Astrocyte (in vitro differentiated cells and primary cell): Measurements from ENCODE around the gene ENTHD1. TPM values are rescaled to one million over a fixed set of nuclear protein-coding genes. Genes with fewer than 3 reads are reported as not detected.

Experiments used
- DNase-seq: peaks from one replicate; pipeline ENCODE4 v3.0.0-alpha.2; 2010; ENCODE audit warnings: low read depth
- FAIRE-seq: peaks from 2 replicates; lab custom pipeline; 2011; peaks lifted over from hg19 to GRCh38; lab: Jason Lieb, UNC
- H2AFZ ChIP-seq: 2 replicates; pipeline ENCODE4 v1.6.0; 2012; ENCODE audit warnings: low read depth, low read length, inconsistent platforms
- H3K27ac ChIP-seq: 2 replicates; pipeline ENCODE4 v1.5.1; 2011; ENCODE audit warnings: low read depth, low read length, inconsistent platforms
- H3K27me3 ChIP-seq: 2 replicates; pipeline ENCODE4 v1.6.0; 2011; ENCODE audit warnings: low read length, inconsistent platforms; ENCODE audit not compliant: insufficient read depth
- H3K36me3 ChIP-seq: 2 replicates; pipeline ENCODE4 v1.5.1; 2011; ENCODE audit warnings: low read length, inconsistent platforms; ENCODE audit not compliant: insufficient read depth
- H3K4me1 ChIP-seq: 2 replicates; pipeline ENCODE4 v1.5.1; 2011; ENCODE audit warnings: low read length, inconsistent platforms; ENCODE audit not compliant: insufficient read depth
- H3K4me2 ChIP-seq: 2 replicates; pipeline ENCODE4 v1.6.0; 2012; ENCODE audit warnings: low read length, inconsistent platforms
- H3K4me3 ChIP-seq: 2 replicates; pipeline ENCODE4 v1.5.1; 2011; ENCODE audit warnings: low read depth, mild to moderate bottlenecking, low read length, inconsistent platforms; ENCODE audit not compliant: insufficient read depth
- H3K79me2 ChIP-seq: 2 replicates; pipeline ENCODE4 v1.6.0; 2012; ENCODE audit warnings: mild to moderate bottlenecking, low read length, inconsistent platforms; ENCODE audit not compliant: insufficient read depth
- H3K9ac ChIP-seq: 2 replicates; pipeline ENCODE4 v1.6.0; 2012; ENCODE audit warnings: mild to moderate bottlenecking, low read length, inconsistent platforms
- H3K9me3 ChIP-seq: 2 replicates; pipeline ENCODE4 v1.5.1; 2012; ENCODE audit warnings: low read depth, mild to moderate bottlenecking, low read length, inconsistent platforms; ENCODE audit not compliant: insufficient read depth
- H4K20me1 ChIP-seq: 2 replicates; pipeline ENCODE4 v1.6.0; 2012; ENCODE audit warnings: low read length, inconsistent platforms; ENCODE audit not compliant: insufficient read depth
- H3K27ac Mint-ChIP-seq: one replicate; pipeline ENCODE4 v1.8.0; 2021; ENCODE audit warnings: mild to moderate bottlenecking, mixed read lengths; ENCODE audit not compliant: unreplicated experiment
- H3K27me3 Mint-ChIP-seq: one replicate; pipeline ENCODE4 v1.8.0; 2021; ENCODE audit warnings: low read depth, mixed read lengths; ENCODE audit not compliant: unreplicated experiment
- H3K36me3 Mint-ChIP-seq: one replicate; pipeline ENCODE4 v1.8.0; 2021; ENCODE audit warnings: low read depth, mixed read lengths; ENCODE audit not compliant: unreplicated experiment
- H3K4me1 Mint-ChIP-seq: one replicate; pipeline ENCODE4 v1.8.0; 2021; ENCODE audit warnings: low read depth, mixed read lengths; ENCODE audit not compliant: unreplicated experiment
- H3K4me3 Mint-ChIP-seq: one replicate; pipeline ENCODE4 v1.8.0; 2021; ENCODE audit warnings: mild to moderate bottlenecking, moderate library complexity, mixed read lengths; ENCODE audit not compliant: unreplicated experiment
- H3K9me3 Mint-ChIP-seq: one replicate; pipeline ENCODE4 v1.8.0; 2021; ENCODE audit warnings: mild to moderate bottlenecking, mixed read lengths; ENCODE audit not compliant: unreplicated experiment
- EZH2 ChIP-seq: IDR thresholded peaks from 2 replicates; pipeline ENCODE4 v1.6.1; 2012; ENCODE audit warnings: mild to moderate bottlenecking, low read length, inconsistent platforms; ENCODE audit not compliant: insufficient read depth
- total RNA-seq: library from RNA; stranded (reverse); gene quantifications from 2 replicates; pipeline ENCODE4 v1.2.1, GENCODE V29; 2021
- TF ChIP-seq, protein P1 (sequence below): IDR thresholded peaks from 2 replicates; pipeline ENCODE4 v1.5.1; 2011; ENCODE audit warnings: low read depth, mild to moderate bottlenecking, inconsistent platforms, low read length, moderate library complexity; ENCODE audit not compliant: insufficient read depth

ENTHD1 gene
- total RNA-seq, 1 donor from 2014 or later = not detected

DNA sequence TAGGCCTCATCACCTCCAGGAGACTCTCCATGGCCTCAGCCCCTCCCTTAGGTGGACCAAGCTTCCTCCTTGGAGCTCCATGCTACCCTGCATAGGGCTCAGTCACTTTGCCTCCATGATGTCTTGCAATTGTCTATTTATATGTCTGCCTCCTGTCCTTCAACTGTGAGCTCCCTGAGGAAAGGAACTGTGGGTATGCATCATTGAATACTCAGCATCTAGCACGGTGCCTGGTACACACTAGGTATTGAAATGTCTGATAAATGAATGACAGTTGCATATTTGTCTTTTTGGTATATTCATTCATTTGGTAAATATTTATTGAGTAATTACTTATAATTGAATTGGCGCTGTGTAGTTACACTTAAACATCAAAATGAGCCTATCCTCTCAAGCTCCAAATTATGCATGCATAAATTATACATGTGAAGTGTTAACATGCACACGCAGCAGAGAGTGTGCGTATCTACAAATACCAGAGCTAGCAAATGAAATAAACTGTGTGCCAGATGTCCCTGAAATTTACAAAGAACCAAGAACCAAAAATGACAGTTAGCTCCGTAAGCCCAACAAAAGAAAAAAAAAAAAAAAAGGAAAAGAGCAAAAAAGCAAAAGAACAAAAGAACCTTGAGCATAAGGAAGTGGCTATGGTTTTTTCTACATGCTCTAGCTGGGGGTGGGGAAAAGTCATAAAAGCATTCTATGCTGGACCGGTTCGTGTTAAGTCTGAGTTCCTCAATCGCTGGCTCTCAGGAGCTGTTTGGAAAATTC, 32.5 kb upstream of the ENTHD1 start:
- H3K36me3 Mint-ChIP-seq = no peaks in the 10 kb centered on the region
- DNase-seq = no peak
- no peak overlapping the region for H3K4me2 ChIP-seq

DNA sequence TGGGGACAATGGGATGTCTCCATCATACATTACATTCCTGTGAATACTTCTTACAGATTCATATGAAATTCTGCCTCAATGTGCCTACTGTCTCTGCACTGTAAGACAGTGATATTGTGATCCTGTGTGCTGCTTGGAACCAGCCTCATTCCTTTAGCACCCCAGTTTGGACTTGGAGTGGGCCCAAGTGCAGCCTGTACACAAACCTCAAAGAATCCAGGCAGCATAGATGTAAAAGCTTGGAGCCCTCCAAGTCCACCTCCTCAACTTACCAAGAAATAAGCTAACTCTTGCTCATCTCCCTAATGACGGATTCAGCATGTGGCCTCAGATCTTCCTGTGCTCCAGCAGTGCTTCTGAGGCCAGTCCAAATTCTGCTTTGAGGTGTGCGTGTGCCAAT, 31.7 kb upstream of the ENTHD1 start:
- no peak overlapping the region for H3K4me2 ChIP-seq
- no peaks in the 10 kb centered on the region for H3K36me3 Mint-ChIP-seq
- no peak overlapping the region for H3K9ac ChIP-seq
- H3K79me2 ChIP-seq = no peaks in the 10 kb centered on the region
- H3K4me1 Mint-ChIP-seq = no peaks in the 10 kb centered on the region
- no peaks in the 10 kb centered on the region for H3K9me3 ChIP-seq
- TF ChIP-seq, protein P1, sequence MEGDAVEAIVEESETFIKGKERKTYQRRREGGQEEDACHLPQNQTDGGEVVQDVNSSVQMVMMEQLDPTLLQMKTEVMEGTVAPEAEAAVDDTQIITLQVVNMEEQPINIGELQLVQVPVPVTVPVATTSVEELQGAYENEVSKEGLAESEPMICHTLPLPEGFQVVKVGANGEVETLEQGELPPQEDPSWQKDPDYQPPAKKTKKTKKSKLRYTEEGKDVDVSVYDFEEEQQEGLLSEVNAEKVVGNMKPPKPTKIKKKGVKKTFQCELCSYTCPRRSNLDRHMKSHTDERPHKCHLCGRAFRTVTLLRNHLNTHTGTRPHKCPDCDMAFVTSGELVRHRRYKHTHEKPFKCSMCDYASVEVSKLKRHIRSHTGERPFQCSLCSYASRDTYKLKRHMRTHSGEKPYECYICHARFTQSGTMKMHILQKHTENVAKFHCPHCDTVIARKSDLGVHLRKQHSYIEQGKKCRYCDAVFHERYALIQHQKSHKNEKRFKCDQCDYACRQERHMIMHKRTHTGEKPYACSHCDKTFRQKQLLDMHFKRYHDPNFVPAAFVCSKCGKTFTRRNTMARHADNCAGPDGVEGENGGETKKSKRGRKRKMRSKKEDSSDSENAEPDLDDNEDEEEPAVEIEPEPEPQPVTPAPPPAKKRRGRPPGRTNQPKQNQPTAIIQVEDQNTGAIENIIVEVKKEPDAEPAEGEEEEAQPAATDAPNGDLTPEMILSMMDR = no peak
- TF ChIP-seq EZH2 = no peak
- H3K36me3 ChIP-seq = no peaks in the 10 kb centered on the region
- no peak for DNase-seq
- H2AFZ ChIP-seq = no peak overlapping the region
- H3K27me3 ChIP-seq = peaks cover 58% of the 10 kb centered on the region
- H3K27ac ChIP-seq = no peak overlapping the region
- H3K27ac Mint-ChIP-seq = no peak overlapping the region
- H3K4me3 ChIP-seq = no peak overlapping the region
- peaks cover 1% of the 10 kb centered on the region for H3K9me3 Mint-ChIP-seq
- peaks cover 30% of the 10 kb centered on the region for H3K27me3 Mint-ChIP-seq
- no peak overlapping the region for H3K4me3 Mint-ChIP-seq
- no peaks in the 10 kb centered on the region for H4K20me1 ChIP-seq
- no peaks in the 10 kb centered on the region for H3K4me1 ChIP-seq
- FAIRE-seq = no peak

More for the DNA sequence above, 32.5 kb upstream of the ENTHD1 start:
- Histone ChIP-seq H3K79me2 (no peaks in the 10 kb centered on the region), H4K20me1 (no peaks in the 10 kb centered on the region), H3K4me3 (no peak overlapping the region), H3K27me3 (peaks cover 58% of the 10 kb centered on the region), H3K4me1 (no peaks in the 10 kb centered on the region), H3K36me3 (no peaks in the 10 kb centered on the region), H3K9ac (no peak overlapping the region), H2AFZ (no peak overlapping the region), H3K27ac (no peak overlapping the region), H3K9me3 (no peaks in the 10 kb centered on the region)
- H3K4me3 Mint-ChIP-seq = no peak overlapping the region
- no peak for FAIRE-seq
- TF ChIP-seq EZH2 = no peak
- TF ChIP-seq, protein P1 = no peak
- H3K9me3 Mint-ChIP-seq = peaks cover 1% of the 10 kb centered on the region
- H3K27ac Mint-ChIP-seq = no peak overlapping the region
- H3K27me3 Mint-ChIP-seq = peaks cover 30% of the 10 kb centered on the region
- H3K4me1 Mint-ChIP-seq = no peaks in the 10 kb centered on the region

DNA sequence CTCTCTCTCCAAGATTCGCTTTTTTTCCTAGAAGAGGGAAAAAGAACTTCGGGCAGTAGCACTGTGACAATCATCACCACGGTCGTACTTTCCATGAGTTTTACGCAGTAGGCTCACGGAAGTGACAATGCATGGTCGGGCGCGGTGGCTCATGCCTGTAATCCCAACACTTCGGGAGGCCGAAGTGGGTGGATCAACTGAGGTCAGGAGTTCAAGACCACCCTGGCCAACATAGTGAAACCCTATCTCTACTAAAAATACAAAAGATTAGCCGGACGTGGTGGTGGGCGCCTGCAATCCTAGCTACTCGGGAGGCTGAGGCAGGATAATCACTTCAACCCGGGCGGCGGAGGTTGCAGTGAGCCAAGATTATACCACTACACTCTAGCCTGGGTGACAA, 30.7 kb upstream of the ENTHD1 start:
- Mint-ChIP-seq H3K27ac (no peak overlapping the region), H3K36me3 (no peaks in the 10 kb centered on the region), H3K9me3 (peaks cover 1% of the 10 kb centered on the region), H3K4me3 (no peak overlapping the region), H3K27me3 (peaks cover 35% of the 10 kb centered on the region), H3K4me1 (no peaks in the 10 kb centered on the region)
- TF ChIP-seq, protein P1 = no peak
- TF ChIP-seq EZH2 = no peak
- no peaks in the 10 kb centered on the region for H3K4me1 ChIP-seq
- no peak overlapping the region for H3K4me2 ChIP-seq
- no peak overlapping the region for H3K4me3 ChIP-seq
- H3K27me3 ChIP-seq = peaks cover 59% of the 10 kb centered on the region
- H3K9ac ChIP-seq = no peak overlapping the region
- H4K20me1 ChIP-seq = no peaks in the 10 kb centered on the region
- H3K9me3 ChIP-seq = no peaks in the 10 kb centered on the region
- no peak overlapping the region for H3K27ac ChIP-seq
- H3K36me3 ChIP-seq = no peaks in the 10 kb centered on the region
- no peak overlapping the region for H2AFZ ChIP-seq
- DNase-seq (no peak), FAIRE-seq (no peak)
- no peaks in the 10 kb centered on the region for H3K79me2 ChIP-seq
